ENCODE data around the gene THRAP3.

The THRAP3 gene

DNA sequence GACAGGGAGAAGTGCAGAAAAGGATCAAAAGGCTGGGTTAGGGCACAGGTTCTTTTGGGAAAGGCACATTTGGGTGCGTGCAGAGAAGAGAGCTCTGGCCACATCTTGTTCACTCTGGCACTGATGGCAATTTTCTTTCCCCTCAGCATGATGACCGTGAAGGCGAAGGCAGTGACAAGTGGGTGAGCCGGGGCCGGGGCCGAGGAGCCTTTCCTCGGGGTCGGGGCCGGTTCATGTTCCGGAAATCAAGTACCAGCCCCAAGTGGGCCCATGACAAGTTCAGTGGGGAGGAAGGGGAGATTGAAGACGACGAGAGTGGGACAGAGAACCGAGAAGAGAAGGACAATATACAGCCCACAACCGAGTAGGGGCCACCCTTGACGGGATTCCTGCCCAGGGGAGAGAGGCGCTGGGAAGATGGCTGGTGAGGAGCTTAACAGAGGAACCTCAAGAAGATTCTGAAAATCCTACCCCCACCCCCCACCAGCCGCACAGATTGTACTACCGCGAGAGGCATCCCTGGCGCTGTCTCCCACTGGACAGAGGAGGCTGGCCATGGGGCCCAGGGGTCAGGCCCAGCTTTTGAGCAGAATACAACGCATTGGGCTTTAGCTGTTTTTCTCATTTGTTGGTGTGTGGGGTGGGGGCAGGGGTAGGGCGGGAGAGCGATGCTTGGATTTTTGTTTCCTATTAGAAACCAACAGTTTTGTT, 79.6 kb downstream of the THRAP3 start:
- no peak for DNase-seq

DNA sequence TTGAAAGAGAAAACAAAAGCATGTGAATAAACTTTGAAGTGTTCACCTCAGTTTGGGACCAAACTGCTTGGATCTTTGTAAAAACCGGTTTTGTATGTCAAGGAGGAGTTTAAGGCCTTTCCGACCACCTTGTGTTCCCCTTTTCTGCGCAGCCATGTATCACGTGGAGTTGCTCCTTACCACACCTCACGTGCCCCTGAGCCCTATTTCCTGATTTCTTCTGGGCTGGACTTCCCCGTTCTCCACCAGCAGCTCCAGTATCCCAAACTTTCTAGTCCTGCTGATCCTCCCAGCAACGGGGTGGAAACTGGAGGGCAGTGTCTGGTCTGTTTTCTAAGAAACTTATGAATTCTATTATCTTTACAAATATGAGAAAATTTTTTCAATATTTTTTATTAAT, 80.3 kb downstream of the THRAP3 start:
- peak; percentile 86 for DNase-seq

DNA sequence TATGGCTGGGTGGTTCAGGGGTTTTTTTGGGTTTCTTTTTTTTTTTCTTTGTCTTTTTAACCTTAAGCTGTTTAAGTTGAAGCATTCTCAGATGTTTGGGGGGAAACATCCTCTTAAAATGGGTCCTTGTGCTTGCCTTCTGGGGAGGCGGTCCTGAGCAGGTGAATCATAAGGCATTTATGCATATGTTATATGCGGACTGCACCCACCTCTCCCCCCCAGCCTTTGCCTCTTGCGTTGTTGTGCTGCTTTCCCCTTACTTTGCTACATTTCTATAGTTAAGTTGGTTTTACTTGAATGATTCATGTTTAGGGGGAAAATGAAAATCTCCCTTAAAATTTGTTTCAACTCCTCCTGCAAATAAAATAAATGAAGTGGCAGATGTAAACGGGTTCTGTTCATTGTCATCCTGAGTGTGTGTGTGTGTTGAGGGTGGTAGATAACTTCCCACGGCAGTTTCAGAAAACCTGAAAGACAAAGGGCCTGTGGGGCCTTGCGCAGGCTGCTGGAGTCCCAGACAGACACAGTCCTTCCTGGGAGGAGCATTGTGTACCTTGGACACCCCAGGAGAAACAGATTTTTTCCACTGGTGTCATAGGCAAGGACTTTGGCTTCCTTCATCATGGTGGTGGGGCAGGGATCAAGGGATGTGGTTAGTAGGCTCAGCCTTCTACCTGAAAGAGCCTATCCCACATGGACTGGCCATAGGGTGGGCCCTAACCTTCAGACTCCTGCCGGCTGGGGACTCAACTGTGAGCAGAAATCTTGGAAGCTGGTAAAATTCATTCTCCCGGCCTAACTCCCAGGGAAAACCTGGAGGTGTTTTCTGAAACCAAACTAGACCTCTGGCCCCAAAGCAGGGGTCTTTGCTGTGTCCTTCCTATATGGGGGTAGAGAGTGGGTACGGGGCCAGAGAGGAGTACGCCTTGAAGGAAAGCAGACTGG, 81.0 kb downstream of the THRAP3 start:
- DNase-seq: no peak

DNA sequence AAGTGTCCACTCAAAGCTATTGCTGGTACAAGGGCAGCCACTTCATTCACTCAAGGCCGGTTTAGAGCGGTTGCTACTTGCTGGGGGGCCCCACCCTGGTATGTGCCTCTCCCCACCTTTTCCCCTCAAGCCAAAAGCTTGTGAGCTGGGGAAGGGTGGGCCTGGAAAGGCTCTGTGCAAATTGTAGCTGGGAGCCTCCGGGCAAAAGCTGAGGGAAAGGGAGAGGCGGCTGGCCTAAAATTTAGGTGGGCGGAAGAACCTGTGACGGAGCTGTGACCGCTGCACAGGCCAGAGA, 81.6 kb downstream of the THRAP3 start:
- no peak for DNase-seq

DNA sequence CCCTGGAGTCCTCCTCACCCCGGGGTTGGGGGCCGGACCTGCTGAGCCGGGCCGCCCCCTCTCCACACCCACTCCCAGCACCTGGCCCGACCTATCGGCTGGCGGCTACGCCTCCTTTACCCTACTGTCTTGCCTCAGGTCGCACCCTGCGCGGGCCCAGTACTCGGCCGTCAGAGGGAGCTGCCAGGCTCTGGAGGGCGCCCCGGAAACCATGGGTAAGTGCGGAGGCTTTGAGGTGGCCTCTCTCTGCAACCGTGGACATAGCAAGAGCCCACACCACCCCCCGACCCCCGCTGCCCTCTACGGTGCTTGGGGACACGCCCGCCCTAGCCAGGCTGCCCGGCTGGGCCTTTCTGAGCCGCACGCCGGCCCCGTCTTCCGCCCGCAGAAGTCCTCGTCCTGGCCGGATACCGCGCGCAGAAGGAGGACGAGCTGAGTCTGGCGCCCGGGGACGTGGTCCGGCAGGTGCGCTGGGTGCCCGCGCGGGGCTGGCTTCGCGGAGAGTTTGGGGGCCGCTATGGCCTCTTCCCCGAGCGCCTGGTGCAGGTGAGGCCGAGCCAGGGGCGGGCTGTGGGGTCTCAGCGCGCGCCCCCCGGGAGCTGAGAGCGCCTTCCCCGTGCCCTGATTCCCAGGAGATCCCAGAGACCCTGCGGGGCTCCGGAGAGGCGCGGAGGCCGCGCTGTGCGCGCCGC, 82.1 kb downstream of the THRAP3 start, which contains the start of gene SH3D21:
SH3D21 (plus strand) TSS at position 159 of the 692 bp plus-strand sequence; CDS start at position 212, 53 bp downstream.
- DNase-seq: peak; percentile 23

DNA sequence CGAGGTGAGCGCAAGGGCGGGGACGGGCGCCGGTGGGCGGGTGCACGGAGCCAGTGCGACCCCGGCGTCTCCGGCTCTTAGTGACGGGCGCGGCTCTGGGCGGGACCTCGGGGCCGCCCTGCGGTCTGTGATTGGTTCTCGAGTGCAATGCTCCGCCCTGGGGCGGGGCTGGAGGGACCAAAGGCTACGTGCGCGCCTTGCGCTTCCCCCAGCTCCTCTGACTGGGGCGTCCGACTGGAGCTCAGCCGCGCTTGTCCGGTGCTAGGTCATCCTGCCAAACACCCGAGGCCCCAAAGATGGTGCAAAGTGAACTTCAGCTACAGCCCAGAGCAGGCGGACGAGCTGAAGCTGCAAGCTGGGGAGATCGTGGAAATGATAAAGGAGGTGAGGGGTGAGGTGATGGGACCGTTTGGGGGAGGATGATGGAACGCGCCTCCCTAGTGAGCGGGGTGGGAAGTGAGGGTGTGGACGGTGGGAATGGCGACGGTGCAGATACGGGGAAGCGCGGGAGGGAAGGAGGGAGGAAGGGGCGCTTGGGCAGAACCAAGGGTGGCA, 82.7 kb downstream of the THRAP3 start:
- peak; percentile 89 for DNase-seq

DNA sequence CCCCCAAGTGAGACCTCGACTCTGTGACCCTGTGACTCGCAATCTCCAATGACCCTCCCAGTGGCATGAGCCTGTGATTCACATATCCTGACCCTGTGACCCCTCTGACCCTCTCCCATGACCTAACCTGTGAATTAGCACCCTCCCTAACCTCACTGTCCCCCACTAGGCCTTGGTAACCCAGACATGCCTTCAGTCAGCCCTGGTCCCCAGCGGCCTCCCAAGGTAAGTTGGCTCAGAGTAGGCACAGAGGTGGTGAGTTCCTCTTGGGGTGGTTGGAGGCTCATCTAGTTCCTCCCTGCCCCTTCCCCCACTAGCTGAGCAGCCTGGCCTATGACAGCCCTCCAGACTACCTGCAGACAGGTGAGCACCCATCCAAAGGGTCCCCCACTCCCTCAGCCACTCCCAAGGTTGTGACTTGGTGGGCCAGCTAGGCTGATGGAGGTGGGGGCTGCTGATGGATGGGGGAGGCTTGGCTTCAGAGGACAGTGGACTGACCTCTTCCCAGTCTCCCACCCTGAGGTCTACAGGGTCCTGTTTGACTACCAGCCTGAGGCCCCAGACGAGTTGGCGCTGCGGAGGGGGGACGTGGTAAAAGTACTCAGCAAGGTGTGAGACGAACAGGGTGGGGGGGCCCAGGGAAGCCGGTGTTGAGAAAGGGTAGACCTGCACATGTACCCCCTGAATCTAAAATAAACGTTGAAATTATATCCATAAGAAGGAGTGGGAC, 83.5 kb downstream of the THRAP3 start:
- no peak for DNase-seq

DNA sequence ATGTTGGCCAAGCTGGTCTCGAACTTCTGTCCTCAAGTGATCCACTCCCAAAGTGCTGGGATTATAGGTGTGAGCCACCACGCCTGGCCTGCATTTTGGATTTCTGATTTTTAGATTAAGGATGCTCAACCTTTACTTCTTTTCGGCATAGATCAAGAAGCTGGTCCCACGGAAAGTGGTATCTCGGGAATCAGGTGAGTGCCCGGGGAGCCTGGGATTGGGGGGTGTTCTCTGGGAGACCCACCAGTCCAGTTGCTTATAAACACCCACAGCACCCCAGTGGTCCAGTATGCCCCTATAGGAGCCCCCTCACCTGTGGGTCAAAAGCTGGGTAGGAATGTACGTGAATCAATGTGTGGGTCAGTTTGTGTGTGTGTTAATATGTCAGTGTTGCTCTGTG, 85.2 kb downstream of the THRAP3 start:
- no peak for DNase-seq

DNA sequence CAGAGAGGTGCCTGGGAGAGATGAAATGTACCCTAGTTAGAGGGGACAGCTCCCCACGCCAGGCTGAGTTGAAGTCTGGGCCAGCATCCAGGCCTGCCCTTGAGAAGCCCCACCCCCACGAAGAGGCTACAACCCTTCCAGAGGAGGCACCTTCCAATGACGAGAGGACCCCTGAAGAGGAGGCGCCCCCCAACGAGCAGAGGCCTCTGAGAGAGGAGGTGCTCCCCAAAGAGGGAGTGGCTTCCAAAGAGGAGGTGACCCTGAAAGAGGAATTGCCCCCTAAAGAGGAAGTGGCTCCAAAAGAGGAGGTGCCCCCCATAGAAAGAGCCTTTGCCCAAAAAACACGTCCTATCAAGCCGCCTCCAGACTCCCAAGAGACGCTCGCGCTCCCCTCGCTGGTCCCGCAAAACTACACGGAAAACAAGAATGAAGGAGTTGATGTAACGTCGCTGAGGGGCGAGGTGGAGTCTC, 96.1 kb downstream of the THRAP3 start:
- no peak for DNase-seq

DNA sequence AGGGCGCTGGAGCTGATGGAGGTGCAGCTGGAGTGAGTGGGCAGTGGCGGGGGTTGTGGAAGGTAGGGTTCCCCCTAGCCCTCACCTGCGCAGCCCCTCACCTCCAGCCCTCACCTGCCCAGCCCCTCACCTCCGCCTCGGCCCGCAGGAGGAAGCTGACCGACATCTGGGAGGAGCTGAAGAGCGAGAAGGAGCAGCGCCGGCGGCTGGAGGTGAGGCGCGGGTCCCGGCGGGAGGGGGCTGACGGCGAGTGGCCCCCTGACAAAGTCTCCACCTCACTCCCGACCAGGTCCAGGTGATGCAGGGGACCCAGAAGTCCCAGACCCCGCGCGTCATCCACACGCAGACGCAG, 96.5 kb downstream of the THRAP3 start:
- DNase-seq: no peak

DNA sequence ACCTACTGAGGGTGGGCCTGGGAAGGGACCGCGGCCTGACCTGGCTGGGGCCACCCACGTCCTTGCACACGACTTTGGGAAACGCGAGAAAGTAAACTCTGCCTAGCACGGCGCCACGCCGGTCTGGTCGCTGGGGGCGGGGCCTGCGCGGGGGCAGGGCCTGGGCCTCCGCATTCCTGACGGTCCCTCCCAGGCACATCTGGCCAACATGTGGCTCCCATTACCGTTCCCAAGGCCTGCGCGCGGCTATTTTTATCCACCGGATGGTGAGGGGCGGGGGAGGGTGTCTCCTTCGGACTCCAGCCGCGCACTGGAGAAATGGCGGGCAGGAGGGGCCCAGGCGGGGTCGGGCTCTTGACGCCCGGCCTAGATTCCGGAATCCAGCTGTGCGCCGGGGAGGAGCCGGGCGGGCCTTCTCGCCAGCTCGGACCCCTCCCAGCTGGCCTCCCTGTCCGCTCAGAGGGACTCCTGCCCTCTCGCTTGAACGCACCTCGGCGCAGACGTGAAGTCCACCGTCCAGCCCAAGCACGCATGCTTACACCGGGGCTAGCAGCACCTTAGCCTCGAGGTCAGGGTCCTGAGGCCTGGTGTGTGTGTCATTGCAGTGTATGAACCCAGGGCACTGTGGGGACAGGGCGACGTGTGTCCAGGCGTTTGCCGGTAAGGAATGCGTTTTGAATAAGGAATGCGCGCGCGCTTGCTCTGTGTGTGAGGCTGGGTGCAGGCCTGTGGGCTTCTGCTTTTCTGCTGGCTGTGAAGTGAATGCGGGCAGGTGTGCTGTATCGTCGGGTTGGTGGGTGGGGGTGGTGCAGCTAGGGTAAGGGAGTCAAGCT, 97.1 kb downstream of the THRAP3 start:
- no peak for DNase-seq

DNA sequence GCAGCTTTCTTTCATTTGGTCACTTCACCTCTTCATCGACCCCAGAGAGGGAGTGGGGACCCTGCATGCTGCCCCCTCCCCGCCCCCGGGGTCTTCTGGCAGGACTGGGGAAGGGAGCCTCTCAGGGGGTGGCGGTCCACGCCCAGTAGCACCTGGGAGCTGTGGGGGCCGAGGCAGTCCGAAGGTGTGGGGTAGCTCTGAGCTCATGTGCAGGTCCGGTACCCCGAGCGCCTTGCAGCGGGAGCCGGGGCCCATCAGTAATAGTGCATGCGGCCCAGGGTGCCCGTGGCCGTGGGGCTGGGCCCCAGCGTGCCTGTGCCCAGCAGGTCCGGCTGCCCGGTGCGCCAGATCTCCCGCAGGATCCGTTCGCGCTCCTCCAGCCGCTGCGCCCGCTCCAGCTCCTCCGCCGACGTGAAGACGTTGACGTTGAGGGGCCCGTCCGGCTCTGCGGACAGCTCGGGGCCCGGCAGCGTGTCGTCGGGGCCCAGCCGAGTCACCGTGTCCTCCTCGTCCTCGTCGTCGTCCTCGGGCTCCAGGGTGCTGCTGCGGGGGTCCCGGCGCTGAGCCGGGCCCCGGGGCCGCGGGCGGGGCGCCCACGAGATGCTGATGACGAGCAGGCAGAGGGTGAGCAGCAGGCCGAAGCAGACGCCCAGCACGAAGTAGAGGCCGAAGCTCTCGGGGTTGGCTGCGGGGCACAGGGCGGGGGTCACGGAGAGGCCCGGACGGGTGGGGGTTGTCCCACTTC, 98.0 kb downstream of the THRAP3 start:
- DNase-seq: no peak

DNA sequence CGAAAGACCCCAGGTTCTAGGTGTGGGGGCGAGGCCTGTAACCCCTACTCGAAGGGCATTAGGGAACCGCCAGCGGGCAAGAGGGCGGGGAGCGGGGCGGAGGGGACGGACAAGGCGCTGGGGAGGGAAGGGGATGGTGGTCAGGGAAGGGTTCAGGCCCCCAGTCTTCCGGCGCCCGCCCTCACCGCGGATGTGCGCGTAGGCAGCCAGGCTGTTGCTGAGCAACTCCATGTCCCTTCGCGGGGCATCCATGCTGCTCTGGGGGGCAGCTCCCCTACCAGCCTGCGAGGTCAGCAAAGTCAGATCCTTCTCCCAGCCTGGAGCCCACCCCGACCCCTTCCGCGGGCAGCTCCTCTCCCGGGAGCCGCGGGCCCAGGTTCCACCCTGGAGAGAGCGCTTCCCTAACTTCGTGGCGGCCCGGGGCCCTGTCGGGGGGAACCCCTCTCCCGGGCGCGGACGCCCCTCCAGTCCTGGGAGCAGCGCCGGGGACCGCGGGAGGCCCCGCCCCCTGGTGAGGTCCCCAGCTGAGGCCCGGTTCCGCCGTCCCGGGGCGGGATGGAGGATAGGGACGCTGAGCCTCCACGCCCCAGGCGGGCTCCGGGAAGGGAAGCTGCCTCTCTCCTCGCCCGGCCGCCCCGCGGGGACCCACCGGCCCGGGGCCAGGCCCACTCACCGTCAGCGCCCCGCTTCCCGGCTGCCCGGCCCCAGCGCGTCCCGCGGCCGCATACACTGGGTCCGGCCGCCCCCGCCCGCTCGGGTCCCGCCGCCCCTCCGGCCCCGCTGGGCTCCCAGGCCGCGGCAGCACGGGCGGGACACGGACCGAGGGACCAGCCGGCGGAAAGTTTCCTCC, 98.8 kb downstream of the THRAP3 start:
- no peak for DNase-seq

DNA sequence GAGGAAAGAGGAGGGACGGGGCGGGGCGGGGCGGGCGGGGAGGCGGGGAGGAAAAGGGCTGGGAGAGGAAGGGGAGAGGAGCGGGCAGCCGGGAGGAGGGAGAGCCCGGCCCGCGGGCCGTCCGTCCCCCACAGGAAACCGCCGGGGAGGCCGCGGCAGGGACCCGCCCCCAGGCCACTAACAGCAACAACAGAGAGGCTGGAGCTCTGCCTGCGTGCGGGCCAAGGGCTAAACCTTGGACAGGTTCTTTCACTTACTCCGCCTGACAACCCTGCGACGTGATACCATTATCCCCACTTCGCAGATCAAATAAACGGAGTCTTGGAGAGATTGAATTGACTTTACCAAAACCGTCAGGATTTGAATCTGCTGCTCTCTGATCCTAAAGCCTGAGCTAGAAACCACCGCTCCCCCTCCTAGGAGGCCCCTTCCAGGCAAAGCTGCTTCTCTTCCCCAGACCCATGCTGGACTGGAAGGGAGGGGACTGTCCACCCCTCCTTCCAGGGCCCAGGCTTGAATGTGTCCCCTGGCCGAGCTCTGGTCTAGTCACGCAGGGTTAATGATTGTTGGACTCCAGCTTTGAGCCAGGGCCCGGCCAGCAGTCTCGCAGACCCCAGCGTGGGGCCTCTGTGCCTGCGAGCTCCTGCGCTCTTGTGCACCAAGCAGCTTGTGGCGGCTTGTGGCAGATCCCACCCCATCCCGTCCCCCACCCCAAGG, 99.6 kb downstream of the THRAP3 start, which contains the start of gene EVA1B:
EVA1B (minus strand) TSS at position 10 of the 717 bp plus-strand sequence. CDS start 608 bp downstream, outside the sequence.
- DNase-seq: peak; percentile 27

DNA sequence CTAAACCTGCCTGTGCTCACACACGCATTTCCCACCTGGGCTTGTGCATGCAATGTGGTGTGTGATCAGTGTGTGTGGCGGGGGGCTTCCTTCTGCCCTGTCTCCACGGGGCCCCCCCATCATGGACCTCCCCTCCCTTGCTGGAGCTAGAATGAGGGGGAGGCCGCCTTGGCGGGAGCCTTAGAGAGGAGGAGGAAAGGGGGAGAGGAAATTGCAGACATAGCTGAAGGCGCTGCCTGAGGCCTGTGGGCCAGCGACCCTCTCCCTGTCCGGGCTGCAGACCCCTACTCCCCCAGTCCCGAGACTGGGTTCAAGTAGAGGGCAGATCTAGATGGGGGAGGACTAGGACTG, 100.1 kb downstream of the THRAP3 start:
- no peak for DNase-seq

DNA sequence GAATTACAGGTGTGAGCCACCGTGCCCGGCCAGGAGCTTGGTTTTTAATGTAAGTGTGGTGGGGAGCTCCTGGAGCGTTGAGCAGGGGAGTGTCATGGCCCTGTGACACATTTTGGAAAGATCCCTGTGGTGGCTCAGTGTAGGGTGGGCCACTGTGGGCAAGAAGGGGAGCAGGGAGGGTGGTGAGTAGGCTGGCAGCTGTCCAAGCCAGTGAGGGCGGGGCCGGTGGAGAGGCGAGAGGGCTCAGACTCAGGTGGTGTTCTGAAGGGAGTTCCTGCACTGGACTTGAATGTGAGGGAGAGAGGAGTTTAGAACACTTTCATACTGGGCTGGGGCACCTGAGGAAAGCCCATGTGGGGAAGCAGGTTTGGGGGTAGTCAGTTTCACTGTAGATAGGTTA, 102.3 kb downstream of the THRAP3 start:
- DNase-seq: no peak

DNA sequence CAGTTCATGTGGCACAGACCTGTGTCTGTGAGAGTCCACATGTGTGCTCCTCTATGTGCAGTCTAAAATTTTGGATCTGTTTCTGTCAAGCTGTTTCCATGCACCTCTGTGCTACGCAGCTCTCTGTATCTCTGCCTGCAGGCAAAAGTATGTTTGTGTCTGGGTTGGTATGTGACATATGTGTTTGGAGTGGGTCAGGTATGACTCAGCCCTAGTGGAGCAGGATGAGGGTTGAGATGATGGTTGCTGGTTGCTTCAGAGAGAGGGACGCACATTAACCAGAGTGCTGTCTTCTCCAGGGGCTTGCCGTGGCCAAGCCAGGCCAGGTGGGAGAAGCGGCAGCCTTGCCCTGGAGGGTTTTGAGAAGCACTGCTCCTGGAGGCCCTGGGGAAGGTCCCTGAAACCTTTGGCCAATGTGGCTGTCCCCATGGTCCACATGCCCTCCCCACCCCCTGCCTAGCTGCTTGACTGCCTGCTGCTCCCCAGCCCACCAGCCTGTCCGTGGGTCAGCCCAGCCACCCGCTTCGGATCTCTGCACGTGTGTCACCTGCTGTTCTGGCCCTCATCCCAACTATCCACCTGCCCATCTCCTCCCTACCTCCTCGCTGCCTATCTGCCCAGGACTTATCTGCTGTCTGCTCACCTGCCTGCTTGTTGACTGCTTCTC, 103.3 kb downstream of the THRAP3 start:
- DNase-seq: no peak

DNA sequence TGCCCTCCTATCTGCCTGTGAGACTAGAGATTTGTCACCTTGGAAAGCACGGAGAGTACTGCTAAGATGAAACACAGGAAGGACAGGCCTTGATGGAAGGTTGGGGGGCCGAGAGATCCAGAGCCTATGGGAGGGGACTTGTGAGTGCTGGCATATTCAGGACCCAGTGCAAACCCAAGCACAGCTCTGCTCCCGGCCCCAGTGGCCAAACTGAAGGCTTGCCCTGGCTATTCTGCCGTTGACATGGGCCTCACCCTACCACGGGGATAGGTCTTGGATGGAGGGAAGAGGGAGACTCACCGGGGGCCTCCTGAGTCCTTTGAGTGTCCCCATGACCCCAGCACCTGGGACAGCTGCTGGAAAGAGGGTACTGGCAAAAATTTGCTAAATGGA, 103.8 kb downstream of the THRAP3 start:
- no peak for DNase-seq

DNA sequence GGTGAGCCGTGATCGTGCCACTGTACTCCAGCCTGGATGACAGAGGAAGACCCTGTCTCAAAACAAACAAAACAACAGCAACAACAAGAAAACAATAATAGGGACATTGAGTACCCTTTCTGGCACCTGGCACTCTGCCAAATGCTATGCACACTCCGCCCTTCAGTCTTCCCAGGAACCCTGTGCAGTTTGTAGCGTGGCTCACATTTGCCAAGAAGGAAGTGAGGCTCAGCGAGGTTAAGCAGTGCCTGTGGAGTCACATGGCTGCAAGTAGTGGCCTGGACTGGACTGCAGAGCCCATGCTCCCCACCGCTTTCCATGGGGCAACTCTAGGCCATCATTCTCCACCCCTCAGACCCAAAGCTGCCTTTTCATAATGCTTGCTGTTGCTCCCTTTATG, 104.5 kb downstream of the THRAP3 start:
- peak; percentile 49 for DNase-seq

Data from inflammatory macrophage treated with lipopolysaccharide for 4 hours (primary cell).